GM12873 (cell line): Measurements from ENCODE around the gene COMMD6.

Experiments used
- TF ChIP-seq, protein P1 (sequence below): IDR thresholded peaks from 2 replicates; pipeline ENCODE4 v1.5.1; 2012; ENCODE audit warnings: low read depth, mild to moderate bottlenecking, moderate library complexity, low read length, control low read depth; ENCODE audit not compliant: insufficient read depth; ENCODE audit errors: missing control alignments

COMMD6 gene

DNA sequence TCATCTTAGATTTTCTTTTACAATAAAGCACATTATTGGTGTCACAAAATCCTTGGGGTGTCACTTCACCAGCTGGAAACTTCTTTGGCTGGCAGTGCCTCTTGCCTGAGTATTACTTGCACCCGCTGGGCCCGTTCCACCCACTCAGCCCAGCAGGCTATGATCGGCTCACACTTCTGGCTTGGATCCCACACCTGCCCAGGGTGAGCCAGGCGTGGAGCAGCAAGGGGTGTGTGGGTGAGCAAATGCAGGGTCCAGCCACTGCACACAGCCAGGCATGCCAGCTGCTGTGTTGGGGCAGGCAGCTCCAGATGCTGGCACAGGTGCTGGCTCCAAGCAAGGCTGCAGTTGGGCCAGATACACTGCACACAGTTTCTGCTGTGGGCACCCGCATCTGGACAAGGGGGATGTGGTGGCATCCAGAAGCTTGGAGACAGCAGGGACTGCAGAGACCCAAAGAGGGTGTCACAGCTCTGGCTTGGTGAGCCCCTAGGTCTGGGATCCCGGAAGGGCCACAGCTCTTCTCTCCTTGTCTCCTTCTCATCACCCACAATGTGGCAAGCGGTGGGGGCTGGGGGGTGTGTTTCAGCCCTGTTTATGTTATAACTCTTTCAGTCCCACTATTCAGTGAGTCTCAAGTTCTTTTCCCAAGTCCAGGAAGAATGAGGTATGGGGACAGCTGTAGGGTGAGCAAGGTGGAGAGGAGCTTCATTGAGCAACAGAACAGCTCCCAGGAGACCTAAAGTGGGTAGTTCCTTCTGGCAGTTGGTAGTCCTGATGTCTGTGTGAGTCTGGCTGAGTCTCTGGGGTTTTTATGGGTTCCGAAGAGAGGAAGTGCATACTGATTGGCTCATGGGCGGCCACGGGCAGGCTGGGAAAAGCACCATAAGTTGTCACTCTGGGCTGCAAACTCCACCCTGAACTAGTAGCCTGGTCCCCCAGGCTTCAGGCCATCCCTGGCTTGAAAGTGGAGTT is 30.3 kb downstream of the COMMD6 start:
- TF ChIP-seq, protein P1, sequence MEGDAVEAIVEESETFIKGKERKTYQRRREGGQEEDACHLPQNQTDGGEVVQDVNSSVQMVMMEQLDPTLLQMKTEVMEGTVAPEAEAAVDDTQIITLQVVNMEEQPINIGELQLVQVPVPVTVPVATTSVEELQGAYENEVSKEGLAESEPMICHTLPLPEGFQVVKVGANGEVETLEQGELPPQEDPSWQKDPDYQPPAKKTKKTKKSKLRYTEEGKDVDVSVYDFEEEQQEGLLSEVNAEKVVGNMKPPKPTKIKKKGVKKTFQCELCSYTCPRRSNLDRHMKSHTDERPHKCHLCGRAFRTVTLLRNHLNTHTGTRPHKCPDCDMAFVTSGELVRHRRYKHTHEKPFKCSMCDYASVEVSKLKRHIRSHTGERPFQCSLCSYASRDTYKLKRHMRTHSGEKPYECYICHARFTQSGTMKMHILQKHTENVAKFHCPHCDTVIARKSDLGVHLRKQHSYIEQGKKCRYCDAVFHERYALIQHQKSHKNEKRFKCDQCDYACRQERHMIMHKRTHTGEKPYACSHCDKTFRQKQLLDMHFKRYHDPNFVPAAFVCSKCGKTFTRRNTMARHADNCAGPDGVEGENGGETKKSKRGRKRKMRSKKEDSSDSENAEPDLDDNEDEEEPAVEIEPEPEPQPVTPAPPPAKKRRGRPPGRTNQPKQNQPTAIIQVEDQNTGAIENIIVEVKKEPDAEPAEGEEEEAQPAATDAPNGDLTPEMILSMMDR: no peak

DNA sequence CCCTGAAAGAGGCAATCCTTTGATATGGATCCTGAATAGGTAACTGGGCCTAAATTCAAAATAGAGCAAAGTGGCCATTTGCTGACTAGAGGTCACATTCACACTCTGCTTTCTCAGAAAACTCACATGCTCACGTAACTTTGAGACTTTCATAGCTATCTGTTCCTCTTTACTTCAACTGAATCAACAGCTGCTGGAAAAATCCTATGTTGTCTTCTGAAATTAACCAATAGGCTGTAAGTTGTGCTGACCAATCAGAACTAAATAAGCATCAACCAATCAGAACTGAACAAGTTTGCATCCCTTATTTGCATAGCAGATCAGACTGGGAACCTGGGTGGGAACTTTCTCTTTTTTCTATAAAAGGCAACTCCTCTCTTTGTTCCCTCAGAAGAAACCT is 31.6 kb downstream of the COMMD6 start:
- TF ChIP-seq, protein P1: no peak

DNA sequence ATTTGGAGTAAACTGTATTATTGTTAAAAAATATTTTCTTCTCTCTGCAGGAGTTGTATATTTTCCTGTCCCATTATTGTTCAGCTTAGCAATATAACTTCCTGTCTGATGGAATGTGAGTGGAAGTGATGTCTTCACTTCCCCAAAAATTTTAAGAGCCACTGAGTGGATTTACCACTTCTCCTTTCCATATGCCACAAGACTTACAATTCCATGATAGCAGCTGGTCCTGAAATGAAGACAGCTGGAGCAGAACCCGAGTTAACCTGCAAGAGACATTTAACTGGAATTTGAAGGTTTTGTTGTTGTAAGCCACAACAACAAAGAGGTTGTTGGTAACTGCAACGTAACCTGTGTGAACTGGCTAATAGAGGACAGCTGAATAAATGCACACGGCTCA is 32.3 kb downstream of the COMMD6 start:
- TF ChIP-seq, protein P1: no peak

DNA sequence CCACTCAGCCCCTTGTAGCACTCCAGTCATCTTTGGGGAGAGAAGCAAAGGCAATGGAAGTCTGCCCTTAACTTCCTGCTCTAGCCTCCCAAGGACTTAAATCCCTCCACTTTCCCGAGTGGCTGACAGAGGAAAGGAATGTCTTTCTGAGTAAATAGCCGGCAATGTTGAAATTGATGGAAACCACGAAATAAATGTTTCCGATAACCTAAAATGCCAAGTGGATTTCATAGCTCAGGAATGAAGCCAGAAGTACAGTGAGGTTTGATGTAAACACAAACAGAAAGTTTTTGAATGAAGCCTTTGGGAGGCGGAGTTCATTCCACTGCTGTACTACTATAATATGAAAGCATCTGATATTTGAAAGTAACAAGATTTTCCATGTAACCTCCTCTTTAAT is 41.7 kb downstream of the COMMD6 start:
- TF ChIP-seq, protein P1: no peak

DNA sequence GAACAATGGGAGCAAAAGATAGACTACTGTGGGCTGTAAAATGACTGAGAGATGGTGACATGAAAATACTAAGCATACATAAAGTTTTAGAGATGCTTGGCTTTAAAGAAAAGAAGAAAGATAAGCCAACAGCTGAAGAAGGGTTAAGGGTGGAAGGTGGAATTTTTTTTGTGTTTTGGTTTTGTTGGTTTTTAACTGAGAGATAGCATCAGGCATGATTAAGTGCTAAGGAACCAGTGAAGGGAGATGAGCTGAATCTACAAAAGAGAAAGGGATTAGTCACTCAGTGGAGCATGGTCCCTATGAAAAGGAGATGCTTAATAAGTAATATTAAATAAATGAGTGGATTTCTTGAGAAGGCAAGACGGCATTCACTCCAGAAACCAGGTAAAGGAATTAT is 43.1 kb downstream of the COMMD6 start:
- TF ChIP-seq, protein P1: no peak

DNA sequence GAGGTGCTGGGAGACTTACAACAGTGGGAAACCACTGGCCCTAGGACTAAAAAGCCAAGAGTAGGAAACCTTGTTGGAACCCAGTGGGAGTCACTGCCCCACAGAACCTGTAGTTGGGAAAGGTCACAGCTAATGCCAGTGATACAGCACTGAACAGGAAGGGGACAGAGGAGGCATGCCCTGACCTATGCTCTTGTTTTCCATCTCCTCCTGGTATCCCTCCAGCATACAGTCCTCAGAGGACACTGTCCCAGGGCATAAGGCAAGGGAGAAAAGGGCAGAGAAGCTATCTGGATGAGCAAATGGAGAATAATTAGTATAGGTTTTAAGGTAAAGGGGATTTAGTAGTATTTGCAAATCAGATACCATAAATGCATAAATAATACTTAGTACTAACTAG is 44.5 kb downstream of the COMMD6 start:
- TF ChIP-seq, protein P1: no peak

DNA sequence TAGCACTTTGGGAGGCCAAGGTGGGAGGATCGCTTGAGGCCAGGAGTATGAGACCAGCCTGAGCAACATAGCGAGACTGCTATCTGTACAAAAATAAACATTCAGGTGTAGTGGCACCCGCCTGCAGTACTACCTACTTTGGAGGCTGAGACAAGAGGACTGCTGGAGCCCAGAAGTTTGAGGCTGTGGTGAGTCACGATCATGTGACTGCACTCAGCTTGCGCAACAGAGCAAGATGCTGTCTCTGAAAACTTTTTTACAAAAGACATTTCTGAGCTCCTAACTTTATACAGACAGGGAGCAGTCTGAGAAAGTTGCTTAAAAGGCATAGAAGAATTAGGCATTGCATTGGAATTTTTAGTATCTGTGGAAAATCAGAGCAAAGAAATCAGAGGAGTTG is 45.3 kb downstream of the COMMD6 start:
- TF ChIP-seq, protein P1: no peak
